Amniotic stem cell (primary cell): ENCODE results near the gene DLGAP4.

Source experiments
- DNase-seq: peaks from one replicate; lab custom pipeline; 2025; lab: John Stamatoyannopoulos, UW

The DLGAP4 gene

GRCh38 chr20:36275011-36275410 is 31.1 kb upstream of the DLGAP4 start:
- DNase-seq: no peak

GRCh38 chr20:36275441-36276189 is 30.5 kb upstream of the DLGAP4 start:
- DNase-seq: no peak

- DNase-seq: no peak
These were observed 28.6 kb upstream of the DLGAP4 start for GRCh38 chr20:36277546-36277945.

GRCh38 chr20:36279362-36279761 is 26.8 kb upstream of the DLGAP4 start:
- DNase-seq: no peak

GRCh38 chr20:36279776-36280175 is 26.4 kb upstream of the DLGAP4 start:
- DNase-seq: no peak

GRCh38 chr20:36281785-36282380 is 24.3 kb upstream of the DLGAP4 start:
- DNase-seq: no peak

- DNase-seq: no peak
These were observed 21.4 kb upstream of the DLGAP4 start for GRCh38 chr20:36284751-36285150.

- DNase-seq: no peak
These were observed 20.2 kb upstream of the DLGAP4 start for GRCh38 chr20:36285746-36286447.

GRCh38 chr20:36297656-36298055 is 8.5 kb upstream of the DLGAP4 start:
- no peak for DNase-seq

GRCh38 chr20:36298061-36298460 is 8.1 kb upstream of the DLGAP4 start:
- DNase-seq: no peak

- DNase-seq: no peak
These were observed 7.3 kb upstream of the DLGAP4 start for GRCh38 chr20:36298795-36299339.

- no peak for DNase-seq
These were observed 6.7 kb upstream of the DLGAP4 start for GRCh38 chr20:36299459-36299858.

GRCh38 chr20:36301359-36302119 is 4.6 kb upstream of the DLGAP4 start:
- no peak for DNase-seq

GRCh38 chr20:36303020-36303595 is 3.0 kb upstream of the DLGAP4 start:
- DNase-seq: no peak

- no peak for DNase-seq
These were observed 2.3 kb upstream of the DLGAP4 start for GRCh38 chr20:36303831-36304230.

GRCh38 chr20:36304786-36305495 is 1.2 kb upstream of the DLGAP4 start:
- DNase-seq: no peak

- DNase-seq: no peak
These were observed 643 bp downstream of the DLGAP4 start for GRCh38 chr20:36306553-36307411.

GRCh38 chr20:36307412-36308325 is 1.5 kb downstream of the DLGAP4 start:
- no peak for DNase-seq

- DNase-seq: no peak
These were observed 2.2 kb downstream of the DLGAP4 start for GRCh38 chr20:36308353-36308752.
